GM21723 (cell line): ENCODE data around the gene AGPAT3.
"Not testable (repeated sequence)": the region's sequence is repeated elsewhere in the genome, so short reads cannot be mapped to it uniquely, and the experiment has no call there.

Experiments used
- ATAC-seq: cut with Tn5 transposase; IDR thresholded peaks from one replicate; pipeline ENCODE4 v1.9.1; 2021; ENCODE audit warnings: mild to moderate bottlenecking, moderate library complexity; ENCODE audit not compliant: unreplicated experiment

The AGPAT3 gene

GRCh38 chr21:43881935-43882334 lies 16.9 kb downstream of the AGPAT3 start:
- ATAC-seq, result no peak

- ATAC-seq, result no peak
Measured at GRCh38 chr21:43882952-43883545, 18.0 kb downstream of the AGPAT3 start.

- ATAC-seq, result no peak
Measured at GRCh38 chr21:43884012-43884860, 19.2 kb downstream of the AGPAT3 start.

GRCh38 chr21:43884861-43885417 lies 19.9 kb downstream of the AGPAT3 start:
- ATAC-seq, result no peak

GRCh38 chr21:43885721-43886120 lies 20.7 kb downstream of the AGPAT3 start:
- no peak for ATAC-seq

DNA sequence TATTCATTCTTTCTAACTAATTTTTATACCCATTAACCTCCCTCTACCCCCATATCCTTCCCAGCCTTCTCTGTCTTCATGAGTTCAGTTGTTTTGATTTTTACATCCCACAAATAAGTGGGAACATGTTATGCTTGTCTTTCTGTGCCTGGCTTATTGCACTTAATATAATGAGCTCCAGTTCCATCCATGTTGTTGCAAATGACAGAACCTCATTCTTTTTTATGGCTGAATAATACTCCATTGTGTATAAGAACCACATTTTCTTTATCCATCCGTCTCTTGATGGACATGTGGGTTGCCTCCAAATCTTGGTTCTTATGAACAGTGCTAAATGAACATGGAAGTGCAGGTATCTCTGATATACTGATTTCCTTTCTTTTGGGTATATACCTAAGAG lies 21.5 kb downstream of the AGPAT3 start:
- no peak for ATAC-seq

GRCh38 chr21:43889069-43889468 lies 24.0 kb downstream of the AGPAT3 start:
- no peak for ATAC-seq

- no peak for ATAC-seq
Measured at GRCh38 chr21:43890042-43890441, 25.0 kb downstream of the AGPAT3 start.

DNA sequence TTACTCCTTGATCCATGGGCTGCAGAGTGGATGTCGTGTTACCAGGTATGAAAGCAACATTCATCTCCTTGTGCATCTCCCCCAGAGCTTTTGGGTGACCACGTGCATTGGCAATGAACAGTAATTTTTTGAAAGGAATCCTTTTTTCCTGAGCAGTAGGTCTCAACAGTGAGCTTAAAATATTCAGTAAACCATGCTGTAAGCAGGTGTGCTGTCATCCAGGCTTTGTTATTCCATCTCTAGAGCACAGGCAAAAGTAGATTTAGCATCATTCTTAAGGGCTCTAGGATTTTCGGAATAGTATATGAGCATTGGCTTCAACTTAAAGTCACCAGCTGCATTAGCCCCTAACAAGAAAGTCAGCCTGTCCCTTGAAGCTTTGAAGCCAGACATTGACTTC lies 27.3 kb downstream of the AGPAT3 start:
- ATAC-seq, result no peak

- no peak for ATAC-seq
Measured at GRCh38 chr21:43892984-43893535, 28.0 kb downstream of the AGPAT3 start.

GRCh38 chr21:43893536-43894205 lies 28.6 kb downstream of the AGPAT3 start:
- ATAC-seq, result peak; percentile 60

DNA sequence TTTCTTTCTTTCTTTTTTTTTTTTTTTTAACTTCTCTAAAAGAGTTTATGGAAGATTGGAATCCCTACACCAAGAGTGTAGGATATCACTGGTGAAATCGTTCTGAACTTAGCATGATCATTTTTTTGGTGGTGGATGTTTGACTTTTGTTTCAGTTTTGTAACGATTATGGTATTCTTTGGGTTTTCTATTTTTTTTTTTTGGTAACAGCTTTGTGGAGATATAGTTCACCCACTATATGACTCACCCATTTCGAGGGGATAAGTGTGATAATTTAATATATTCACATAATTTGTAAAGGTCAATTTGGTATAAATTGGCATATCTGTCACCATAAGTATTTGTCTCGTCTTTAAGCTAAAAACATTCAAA lies 29.2 kb downstream of the AGPAT3 start:
- no peak for ATAC-seq

GRCh38 chr21:43895196-43895595 lies 30.2 kb downstream of the AGPAT3 start:
- no peak for ATAC-seq

DNA sequence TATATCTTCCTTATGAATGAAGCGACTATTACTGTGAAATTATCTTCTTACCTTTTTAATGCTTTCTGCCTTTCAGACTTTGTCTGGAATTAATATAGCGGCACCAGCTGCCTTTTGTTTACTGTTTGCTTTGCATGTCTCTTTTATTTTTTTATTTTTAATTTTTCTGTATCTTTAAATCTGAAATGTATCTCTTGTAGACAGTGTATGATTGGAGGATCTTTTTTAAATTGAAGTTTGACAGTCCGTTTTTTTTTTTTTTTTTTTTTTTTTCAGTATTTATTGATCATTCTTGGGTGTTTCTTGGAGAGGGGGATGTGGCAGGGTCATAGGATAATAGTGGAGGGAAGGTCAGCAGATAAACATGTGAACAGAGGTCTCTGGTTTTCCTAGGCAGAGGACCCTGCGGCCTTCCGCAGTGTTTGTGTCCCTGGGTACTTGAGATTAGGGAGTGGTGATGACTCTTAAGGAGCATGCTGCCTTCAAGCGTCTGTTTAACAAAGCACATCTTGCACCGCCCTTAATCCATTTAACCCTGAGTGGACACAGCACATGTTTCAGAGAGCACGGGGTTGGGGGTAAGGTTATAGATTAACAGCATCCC lies 31.8 kb downstream of the AGPAT3 start:
- not testable (repeated sequence) for ATAC-seq

- ATAC-seq, result no peak
Measured at GRCh38 chr21:43899307-43900077, 34.5 kb downstream of the AGPAT3 start.

DNA sequence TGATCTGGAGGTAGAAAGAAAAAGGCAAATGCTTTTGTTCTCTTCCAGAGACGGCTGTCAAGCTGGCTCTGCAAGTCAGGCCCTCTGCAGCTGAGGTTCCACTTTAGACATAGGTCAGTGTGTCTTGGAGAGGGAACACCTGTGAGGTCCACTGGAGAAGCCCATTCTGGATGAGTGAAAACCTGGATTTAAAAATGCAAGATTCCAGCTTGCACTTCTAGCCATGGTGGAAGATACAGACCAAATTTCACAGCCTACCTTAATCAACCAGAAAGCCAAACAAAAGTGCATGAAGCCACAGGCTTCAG lies 35.0 kb downstream of the AGPAT3 start:
- ATAC-seq, result no peak

DNA sequence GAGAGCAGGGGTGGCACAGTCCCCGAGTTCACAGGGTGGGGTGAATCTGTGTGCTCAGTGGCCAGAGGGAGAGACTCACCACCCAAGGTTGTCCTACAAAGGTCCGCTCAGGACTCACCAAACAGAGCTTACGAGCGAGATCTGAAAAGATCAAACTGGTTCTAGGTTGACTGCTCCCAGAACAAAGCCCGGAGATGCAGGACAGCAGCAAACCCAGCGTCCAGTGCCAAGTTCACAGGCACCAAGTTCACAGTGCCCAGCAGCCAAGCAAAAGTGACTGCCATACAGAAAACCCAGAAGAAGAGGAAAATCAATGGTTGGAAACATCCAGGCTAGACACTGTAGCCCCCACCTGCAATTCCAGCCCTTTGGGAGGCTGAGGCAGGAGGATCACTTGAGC lies 35.7 kb downstream of the AGPAT3 start:
- ATAC-seq, result no peak

DNA sequence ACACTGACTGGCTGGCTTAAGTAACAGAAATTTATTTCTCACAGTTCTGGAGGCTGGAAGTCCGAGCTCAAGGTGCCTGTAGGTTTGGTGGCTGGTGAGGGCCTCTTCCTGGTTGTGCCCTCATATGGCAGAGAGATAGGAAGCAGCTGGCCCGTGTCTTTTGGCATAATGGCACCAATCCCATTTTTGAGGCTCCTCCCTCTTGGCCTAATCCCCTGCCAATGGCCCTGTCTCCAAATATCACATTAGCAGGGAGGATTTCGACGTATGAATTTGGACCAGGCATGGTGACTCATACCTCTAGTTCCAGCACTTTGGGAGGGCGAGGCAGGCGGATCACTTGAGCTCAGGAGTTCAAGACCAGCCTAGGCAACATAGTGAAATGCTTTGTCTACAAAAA lies 37.4 kb downstream of the AGPAT3 start:
- no peak for ATAC-seq

DNA sequence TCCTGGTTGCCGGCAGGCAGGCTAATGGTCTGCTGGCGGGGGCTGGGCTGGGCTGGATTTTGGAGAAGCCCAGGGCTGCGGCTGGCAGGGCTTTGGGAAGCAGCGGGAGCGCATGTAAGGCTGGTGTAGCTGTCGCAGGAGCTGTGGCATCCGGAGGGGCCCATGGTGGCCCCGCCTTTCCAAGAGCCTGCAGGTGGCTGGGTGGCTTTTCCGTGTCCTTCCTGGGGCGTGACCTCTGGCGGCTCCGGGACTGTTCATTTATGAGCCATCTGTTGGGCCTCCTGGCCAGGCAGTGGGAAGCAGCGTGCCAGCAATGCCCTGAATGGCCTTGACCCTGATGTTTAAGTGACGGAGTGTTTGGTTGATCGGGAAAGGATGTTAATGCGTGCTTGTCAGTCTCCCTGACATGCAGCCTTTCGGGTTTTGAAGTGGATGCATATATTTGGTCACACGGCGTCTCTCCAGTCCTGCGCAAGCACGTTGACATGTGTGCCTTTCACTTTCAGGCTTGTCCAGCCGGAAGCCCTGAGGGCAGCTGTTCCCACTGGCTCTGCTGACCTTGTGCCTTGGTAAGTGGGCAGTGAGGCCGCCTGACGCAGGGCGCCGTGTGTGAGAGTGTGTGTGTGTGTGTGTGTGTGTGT lies 38.5 kb downstream of the AGPAT3 start:
- ATAC-seq, result no peak

DNA sequence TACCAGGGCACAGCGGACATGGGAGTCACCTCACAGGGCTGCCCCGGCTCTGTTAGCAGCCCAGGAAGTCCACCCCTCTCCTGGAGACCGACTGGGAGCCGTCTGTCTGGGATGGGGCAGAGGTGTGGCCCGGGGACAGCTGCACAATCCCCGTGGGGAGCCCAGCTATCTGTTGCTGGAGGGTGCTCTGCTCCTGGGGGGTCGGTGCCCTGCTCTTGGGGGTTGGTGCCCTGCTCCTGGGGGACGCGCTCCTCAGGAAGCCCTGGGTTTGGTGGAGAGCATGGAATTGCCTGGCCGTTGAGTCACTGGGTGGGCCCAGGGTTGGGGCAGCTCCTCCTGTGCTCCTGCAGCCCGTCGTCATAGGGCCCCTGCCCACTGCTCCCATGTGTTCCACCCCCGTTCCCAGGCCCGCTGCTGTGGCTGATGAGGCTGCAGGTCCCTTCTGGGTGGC lies 39.3 kb downstream of the AGPAT3 start:
- ATAC-seq, result no peak
